Measurements from ENCODE around the gene TNRC18.

The TNRC18 gene

GRCh38 chr7:5439209-5439571 is 15.6 kb upstream of the TNRC18 start:
- Histone ChIP-seq H3K4me3 (ENCODE audit: insufficient read depth in 1 of 2, low read depth in 1 of 2, low read length in 2 of 2) (no peak overlapping the region), H3K4ac (ENCODE audit: low read depth in 1 of 2, low read length in 2 of 2) (no peak overlapping the region), H2AFZ (ENCODE audit: low read depth, low read length) (no peak overlapping the region), H4K91ac (ENCODE audit: low read length) (no peak overlapping the region), H2BK5ac (ENCODE audit: low read depth, low read length, poor library complexity, severe bottlenecking) (no peak overlapping the region), H3K23ac (ENCODE audit: low read length in 2 of 2) (no peak overlapping the region), H3K27me3 (ENCODE audit: control insufficient read depth in 1 of 2, insufficient read depth in 1 of 2, low read length in 2 of 2) (no peaks in the 10 kb centered on the region), H2BK15ac (ENCODE audit: low read depth, poor library complexity, severe bottlenecking) (no peak overlapping the region), H3K79me1 (replicated peaks; ENCODE audit: low read length, poor library complexity, severe bottlenecking) (peaks cover 13% of the 10 kb centered on the region), H2BK120ac (ENCODE audit: low read depth, low read length) (no peak overlapping the region), H3K4me1 (ENCODE audit: control insufficient read depth, insufficient read depth, low read depth, low read length) (peaks cover 6% of the 10 kb centered on the region), H2BK12ac (ENCODE audit: low read length in 2 of 2) (peak overlapping the region in 1 of 2 experiments; percentile 34), H3K9me3 (ENCODE audit: control insufficient read depth, low read length) (peaks cover 6% of the 10 kb centered on the region), H3K4me2 (ENCODE audit: low read length, poor library complexity, severe bottlenecking) (no peak overlapping the region), H4K8ac (ENCODE audit: low read length) (no peak overlapping the region), H3K27ac (ENCODE audit: low read length, poor library complexity, severe bottlenecking) (no peak overlapping the region), H2AK5ac (ENCODE audit: low read length, severe bottlenecking) (no peak overlapping the region), H3K14ac (ENCODE audit: low read length in 2 of 2) (no peak overlapping the region), H3K18ac (ENCODE audit: low read depth in 1 of 2, low read length in 2 of 2) (no peak overlapping the region), H3K9ac (ENCODE audit: low read length) (no peak overlapping the region), H3K36me3 (ENCODE audit: control insufficient read depth in 1 of 2, insufficient read depth in 2 of 2, low read depth in 1 of 2, low read length in 2 of 2) (peaks cover 18 to 20% of the 10 kb centered on the region in 2 experiments)
- no peak for DNase-seq
- WGBS, result 96% methylated on average over 2 of the region's 3 CpGs

GRCh38 chr7:5437987-5438386 is 14.4 kb upstream of the TNRC18 start:
- Histone ChIP-seq H2BK15ac (ENCODE audit: low read depth, poor library complexity, severe bottlenecking) (no peak overlapping the region), H3K14ac (ENCODE audit: low read length in 2 of 2) (no peak overlapping the region), H2BK5ac (ENCODE audit: low read depth, low read length, poor library complexity, severe bottlenecking) (no peak overlapping the region), H3K9me3 (ENCODE audit: control insufficient read depth, low read length) (peaks cover 11% of the 10 kb centered on the region), H4K8ac (ENCODE audit: low read length) (no peak overlapping the region), H3K23ac (ENCODE audit: low read length in 2 of 2) (no peak overlapping the region), H3K4me3 (ENCODE audit: insufficient read depth in 1 of 2, low read depth in 1 of 2, low read length in 2 of 2) (no peak overlapping the region), H3K27me3 (ENCODE audit: control insufficient read depth in 1 of 2, insufficient read depth in 1 of 2, low read length in 2 of 2) (no peaks in the 10 kb centered on the region), H4K91ac (ENCODE audit: low read length) (no peak overlapping the region), H3K18ac (ENCODE audit: low read depth in 1 of 2, low read length in 2 of 2) (no peak overlapping the region), H3K9ac (ENCODE audit: low read length) (no peak overlapping the region), H3K4me1 (ENCODE audit: control insufficient read depth, insufficient read depth, low read depth, low read length) (peaks cover 6% of the 10 kb centered on the region), H2AFZ (ENCODE audit: low read depth, low read length) (no peak overlapping the region), H2AK5ac (ENCODE audit: low read length, severe bottlenecking) (no peak overlapping the region), H3K4me2 (ENCODE audit: low read length, poor library complexity, severe bottlenecking) (no peak overlapping the region), H3K36me3 (ENCODE audit: control insufficient read depth in 1 of 2, insufficient read depth in 2 of 2, low read depth in 1 of 2, low read length in 2 of 2) (peaks cover 22 to 26% of the 10 kb centered on the region in 2 experiments), H2BK120ac (ENCODE audit: low read depth, low read length) (no peak overlapping the region), H3K4ac (ENCODE audit: low read depth in 1 of 2, low read length in 2 of 2) (no peak overlapping the region), H3K79me1 (replicated peaks; ENCODE audit: low read length, poor library complexity, severe bottlenecking) (peaks cover 18% of the 10 kb centered on the region), H3K27ac (ENCODE audit: low read length, poor library complexity, severe bottlenecking) (no peak overlapping the region), H2BK12ac (ENCODE audit: low read length in 2 of 2) (no peak overlapping the region)
- 84% methylated on average over 5 of the region's 5 CpGs for WGBS
- no peak for DNase-seq

- no peak overlapping the region for H2BK12ac ChIP-seq (ENCODE audit: low read length in 2 of 2)
- H3K4me3 ChIP-seq (ENCODE audit: insufficient read depth in 1 of 2, low read depth in 1 of 2, low read length in 2 of 2), result no peak overlapping the region
- H4K8ac ChIP-seq (ENCODE audit: low read length), result no peak overlapping the region
- H3K4me2 ChIP-seq (ENCODE audit: low read length, poor library complexity, severe bottlenecking), result no peak overlapping the region
- H3K79me1 ChIP-seq (replicated peaks; ENCODE audit: low read length, poor library complexity, severe bottlenecking), result peaks cover 22% of the 10 kb centered on the region
- H3K27ac ChIP-seq (ENCODE audit: low read length, poor library complexity, severe bottlenecking), result no peak overlapping the region
- no peak overlapping the region for H3K4ac ChIP-seq (ENCODE audit: low read depth in 1 of 2, low read length in 2 of 2)
- H4K91ac ChIP-seq (ENCODE audit: low read length), result no peak overlapping the region
- H2BK5ac ChIP-seq (ENCODE audit: low read depth, low read length, poor library complexity, severe bottlenecking), result no peak overlapping the region
- DNase-seq, result no peak
- peaks cover 6% of the 10 kb centered on the region for H3K4me1 ChIP-seq (ENCODE audit: control insufficient read depth, insufficient read depth, low read depth, low read length)
- no peak overlapping the region for H2BK15ac ChIP-seq (ENCODE audit: low read depth, poor library complexity, severe bottlenecking)
- H3K14ac ChIP-seq (ENCODE audit: low read length in 2 of 2), result no peak overlapping the region
- no peak overlapping the region for H2AFZ ChIP-seq (ENCODE audit: low read depth, low read length)
- H2BK120ac ChIP-seq (ENCODE audit: low read depth, low read length), result no peak overlapping the region
- 98% methylated on average over 6 of the region's 6 CpGs for WGBS
- H3K18ac ChIP-seq (ENCODE audit: low read depth in 1 of 2, low read length in 2 of 2), result no peak overlapping the region
- H3K9ac ChIP-seq (ENCODE audit: low read length), result no peak overlapping the region
- no peak overlapping the region for H2AK5ac ChIP-seq (ENCODE audit: low read length, severe bottlenecking)
- H3K9me3 ChIP-seq (ENCODE audit: control insufficient read depth, low read length), result peaks cover 12% of the 10 kb centered on the region
- H3K23ac ChIP-seq (ENCODE audit: low read length in 2 of 2), result no peak overlapping the region
- H3K36me3 ChIP-seq (ENCODE audit: control insufficient read depth in 1 of 2, insufficient read depth in 2 of 2, low read depth in 1 of 2, low read length in 2 of 2), result peaks cover 22 to 28% of the 10 kb centered on the region in 2 experiments
- no peaks in the 10 kb centered on the region for H3K27me3 ChIP-seq (ENCODE audit: control insufficient read depth in 1 of 2, insufficient read depth in 1 of 2, low read length in 2 of 2)
Observed at GRCh38 chr7:5437348-5437892, 13.8 kb upstream of the TNRC18 start.

- Histone ChIP-seq H3K4me2 (ENCODE audit: low read length, poor library complexity, severe bottlenecking) (no peak overlapping the region), H3K27ac (ENCODE audit: low read length, poor library complexity, severe bottlenecking) (no peak overlapping the region), H2AFZ (ENCODE audit: low read depth, low read length) (no peak overlapping the region), H4K8ac (ENCODE audit: low read length) (peak overlapping the region; percentile 55), H3K4me1 (ENCODE audit: control insufficient read depth, insufficient read depth, low read depth, low read length) (peaks cover 10% of the 10 kb centered on the region), H3K36me3 (ENCODE audit: control insufficient read depth in 1 of 2, insufficient read depth in 2 of 2, low read depth in 1 of 2, low read length in 2 of 2) (peaks cover 25 to 28% of the 10 kb centered on the region in 2 experiments), H2BK5ac (ENCODE audit: low read depth, low read length, poor library complexity, severe bottlenecking) (no peak overlapping the region), H2BK12ac (ENCODE audit: low read length in 2 of 2) (no peak overlapping the region), H3K14ac (ENCODE audit: low read length in 2 of 2) (no peak overlapping the region), H3K9ac (ENCODE audit: low read length) (no peak overlapping the region), H3K4ac (ENCODE audit: low read depth in 1 of 2, low read length in 2 of 2) (no peak overlapping the region), H3K79me1 (replicated peaks; ENCODE audit: low read length, poor library complexity, severe bottlenecking) (peaks cover 29% of the 10 kb centered on the region), H2BK120ac (ENCODE audit: low read depth, low read length) (no peak overlapping the region), H3K27me3 (ENCODE audit: control insufficient read depth in 1 of 2, insufficient read depth in 1 of 2, low read length in 2 of 2) (no peaks in the 10 kb centered on the region), H2BK15ac (ENCODE audit: low read depth, poor library complexity, severe bottlenecking) (no peak overlapping the region), H3K18ac (ENCODE audit: low read depth in 1 of 2, low read length in 2 of 2) (no peak overlapping the region), H3K4me3 (ENCODE audit: insufficient read depth in 1 of 2, low read depth in 1 of 2, low read length in 2 of 2) (no peak overlapping the region), H3K9me3 (ENCODE audit: control insufficient read depth, low read length) (peaks cover 12% of the 10 kb centered on the region), H3K23ac (ENCODE audit: low read length in 2 of 2) (no peak overlapping the region), H2AK5ac (ENCODE audit: low read length, severe bottlenecking) (no peak overlapping the region), H4K91ac (ENCODE audit: low read length) (no peak overlapping the region)
- WGBS, result 93% methylated on average over 4 of the region's 5 CpGs
- DNase-seq, result no peak
Observed at GRCh38 chr7:5436003-5436678, 12.5 kb upstream of the TNRC18 start.
